GM12892 (cell line): ENCODE data around the gene APOL4.

Experiments
- DNase-seq: peaks from one replicate; pipeline ENCODE4 v3.0.0; 2011; ENCODE audit not compliant: insufficient read length
- FAIRE-seq: peaks from 2 replicates; lab custom pipeline; 2011; peaks lifted over from hg19 to GRCh38; lab: Jason Lieb, UNC
- POLR2A ChIP-seq: IDR thresholded peaks from 2 replicates; pipeline ENCODE4 v1.6.1; 2011; ENCODE audit warnings: low read depth, low read length, control low read depth
- POLR2AphosphoS5 ChIP-seq: IDR thresholded peaks from 2 replicates; pipeline ENCODE4 v1.6.1; 2011; ENCODE audit warnings: low read depth, low read length, control low read depth
- TAF1 ChIP-seq: IDR thresholded peaks from 2 replicates; pipeline ENCODE4 v1.6.1; 2011; ENCODE audit warnings: low read depth, mild to moderate bottlenecking, control low read depth, low read length, borderline replicate concordance

Gene APOL4

DNA sequence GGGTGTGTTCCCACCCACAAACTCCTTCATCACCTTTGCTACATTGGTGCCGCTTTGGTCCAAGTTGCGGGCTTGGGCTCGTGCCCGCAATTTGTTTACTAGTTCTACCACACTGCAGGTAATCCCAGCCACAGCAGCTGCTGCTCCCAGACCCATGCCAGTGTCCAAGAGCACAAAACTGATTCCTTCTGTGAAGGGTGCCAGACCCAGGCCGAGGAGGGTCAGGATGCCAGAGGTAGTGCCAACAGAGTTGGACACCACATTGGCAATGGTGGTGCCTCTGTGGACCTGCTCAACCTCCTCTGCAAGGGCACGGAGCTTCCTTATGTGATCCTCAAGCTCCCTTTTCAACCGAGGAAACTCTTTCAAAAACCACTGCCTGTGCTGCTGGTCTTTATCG lies 26.2 kb upstream of the APOL4 start:
- no peak for TF ChIP-seq POLR2AphosphoS5
- TF ChIP-seq TAF1 = no peak
- no peak for TF ChIP-seq POLR2A
- DNase-seq (no peak), FAIRE-seq (no peak)

DNA sequence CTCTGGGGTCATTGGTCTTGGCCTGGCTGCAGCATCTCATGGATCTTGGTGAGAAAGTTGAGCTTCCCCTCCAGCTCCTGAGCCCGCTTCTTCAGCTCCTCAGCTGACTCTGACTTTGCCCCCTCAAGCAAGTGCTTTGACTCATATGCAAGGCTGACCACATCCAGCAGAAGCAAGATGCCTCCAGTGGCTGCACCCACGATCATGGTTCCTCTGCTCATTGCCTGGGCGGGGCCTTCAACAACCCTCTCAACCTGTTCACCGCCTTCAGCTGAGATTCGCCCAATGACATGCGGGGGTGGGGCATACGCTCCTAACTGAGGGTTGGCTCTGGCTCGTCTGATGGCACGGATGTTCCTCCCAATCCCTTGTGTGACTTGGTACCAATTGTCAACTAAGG lies 25.8 kb upstream of the APOL4 start:
- FAIRE-seq (no peak), DNase-seq (no peak)
- no peak for TF ChIP-seq POLR2A
- TF ChIP-seq TAF1 = no peak
- no peak for TF ChIP-seq POLR2AphosphoS5

DNA sequence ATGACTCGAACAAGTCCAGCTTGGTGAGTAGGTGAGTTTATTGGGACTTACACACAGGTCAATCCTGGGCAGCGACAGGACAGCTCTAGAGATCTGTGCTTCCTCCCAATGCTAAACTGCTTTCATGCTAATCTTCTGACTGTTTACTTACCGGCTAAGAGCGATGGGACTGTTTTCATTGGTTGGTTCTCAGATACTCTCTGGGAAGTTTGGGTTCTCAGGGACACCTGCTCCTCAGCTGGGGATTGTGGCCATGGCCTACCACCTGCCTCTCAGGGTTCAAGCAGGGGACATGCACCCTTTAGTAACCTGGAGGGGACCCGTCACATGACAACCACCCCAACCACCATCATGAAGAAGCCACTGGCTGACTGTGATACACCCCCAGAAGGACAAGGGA lies 24.6 kb upstream of the APOL4 start:
- no peak for FAIRE-seq
- TF ChIP-seq POLR2A (no peak), POLR2AphosphoS5 (no peak), TAF1 (no peak)
- no peak for DNase-seq

DNA sequence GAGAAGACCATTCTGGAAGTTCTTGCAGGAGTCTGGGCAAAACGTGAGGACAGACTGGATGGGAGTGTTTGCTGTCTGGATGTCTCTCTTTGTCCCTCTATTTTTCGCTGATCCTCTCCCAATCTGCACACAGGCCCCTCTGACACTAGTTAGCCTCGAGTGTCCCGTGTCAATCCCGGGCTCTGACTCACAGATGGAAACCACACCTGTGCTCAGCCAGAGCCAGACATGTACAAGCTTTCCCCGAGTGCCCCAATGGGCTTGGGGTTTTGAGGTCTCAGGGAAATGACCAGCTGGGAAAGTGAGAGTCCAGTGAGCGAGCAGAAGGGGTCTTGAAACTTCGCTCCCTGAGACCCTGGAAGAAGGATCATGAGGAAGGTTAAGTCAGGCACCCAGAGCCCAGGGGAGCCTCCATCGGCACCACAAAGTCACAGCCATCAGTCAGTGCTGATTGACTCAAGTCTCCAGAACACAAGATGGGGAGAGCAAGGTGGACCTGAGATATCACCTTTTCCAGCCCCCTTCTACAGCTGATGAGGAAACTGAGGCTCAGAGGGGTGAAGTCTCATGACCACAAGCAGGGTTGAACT lies 23.8 kb upstream of the APOL4 start:
- TF ChIP-seq POLR2A (no peak), POLR2AphosphoS5 (no peak)
- FAIRE-seq (no peak), DNase-seq (no peak)

DNA sequence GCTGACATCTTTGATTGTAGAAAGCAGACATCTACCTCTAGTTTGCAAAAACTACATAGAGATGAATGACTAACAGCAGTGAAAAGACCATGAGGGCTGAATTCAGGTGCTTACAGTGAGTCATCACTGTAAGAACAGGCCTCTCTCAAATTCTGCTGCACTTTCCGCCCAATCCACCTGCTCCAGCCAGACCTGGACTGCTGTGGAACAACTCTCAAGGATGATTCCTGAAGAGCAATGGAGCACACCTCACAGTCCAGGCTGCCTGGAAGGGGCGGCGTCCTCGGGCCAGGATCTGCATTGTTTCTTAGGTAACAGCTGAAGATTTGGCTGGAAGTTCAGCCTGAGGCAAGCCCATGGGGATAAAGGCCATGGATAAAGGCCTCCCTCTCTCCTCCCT lies 22.6 kb upstream of the APOL4 start:
- FAIRE-seq (no peak), DNase-seq (no peak)
- TF ChIP-seq TAF1 (no peak), POLR2A (no peak), POLR2AphosphoS5 (no peak)

DNA sequence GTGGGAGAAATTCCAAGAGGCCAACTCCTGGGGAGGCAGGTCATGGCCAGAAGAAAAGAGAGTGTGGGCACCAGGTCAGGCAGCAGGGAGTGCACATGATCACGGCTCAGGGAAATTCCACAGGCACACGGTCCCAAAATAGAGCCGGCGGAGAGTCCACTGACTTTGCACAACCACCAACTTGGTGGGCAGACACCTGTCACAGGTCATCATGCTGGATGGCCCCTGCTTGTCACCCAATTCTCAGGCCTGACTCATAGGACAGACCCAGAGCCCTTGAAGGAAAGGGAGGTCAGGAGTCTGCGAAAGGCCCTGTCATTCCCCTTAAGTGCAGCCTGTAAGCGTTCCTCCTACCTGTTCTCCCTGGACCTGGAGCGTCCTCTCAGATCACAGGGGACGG lies 21.9 kb upstream of the APOL4 start:
- FAIRE-seq = no peak
- TF ChIP-seq POLR2A (no peak), TAF1 (no peak), POLR2AphosphoS5 (no peak)
- DNase-seq = no peak

DNA sequence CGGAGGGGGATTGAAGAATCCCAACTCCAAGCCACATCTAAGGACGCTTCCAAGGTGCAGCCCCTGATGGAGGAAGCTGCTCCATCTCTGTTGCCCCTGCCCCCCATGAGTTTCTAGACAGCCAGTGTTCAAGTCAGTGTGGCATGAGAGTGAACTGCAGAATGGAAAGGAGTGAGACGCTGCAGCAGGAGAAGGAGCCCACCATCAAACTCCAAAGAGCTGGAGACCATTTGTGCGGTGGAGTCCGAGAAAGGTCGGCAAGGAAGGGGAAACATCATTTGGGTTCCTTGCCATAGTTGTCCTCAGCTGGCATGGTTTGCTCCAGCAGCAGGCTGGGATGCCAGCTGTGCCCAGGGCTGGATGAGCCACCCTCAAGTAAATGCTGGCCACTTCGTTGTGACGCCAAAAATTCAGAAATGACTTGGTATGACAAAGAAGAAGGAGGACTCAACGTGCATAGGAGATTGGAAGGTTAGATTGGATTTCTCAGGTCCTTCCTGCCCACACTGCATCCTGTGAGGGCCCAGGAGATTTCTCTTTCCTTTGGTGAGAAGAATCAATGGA lies 21.4 kb upstream of the APOL4 start:
- DNase-seq (no peak), FAIRE-seq (no peak)
- no peak for TF ChIP-seq POLR2A

DNA sequence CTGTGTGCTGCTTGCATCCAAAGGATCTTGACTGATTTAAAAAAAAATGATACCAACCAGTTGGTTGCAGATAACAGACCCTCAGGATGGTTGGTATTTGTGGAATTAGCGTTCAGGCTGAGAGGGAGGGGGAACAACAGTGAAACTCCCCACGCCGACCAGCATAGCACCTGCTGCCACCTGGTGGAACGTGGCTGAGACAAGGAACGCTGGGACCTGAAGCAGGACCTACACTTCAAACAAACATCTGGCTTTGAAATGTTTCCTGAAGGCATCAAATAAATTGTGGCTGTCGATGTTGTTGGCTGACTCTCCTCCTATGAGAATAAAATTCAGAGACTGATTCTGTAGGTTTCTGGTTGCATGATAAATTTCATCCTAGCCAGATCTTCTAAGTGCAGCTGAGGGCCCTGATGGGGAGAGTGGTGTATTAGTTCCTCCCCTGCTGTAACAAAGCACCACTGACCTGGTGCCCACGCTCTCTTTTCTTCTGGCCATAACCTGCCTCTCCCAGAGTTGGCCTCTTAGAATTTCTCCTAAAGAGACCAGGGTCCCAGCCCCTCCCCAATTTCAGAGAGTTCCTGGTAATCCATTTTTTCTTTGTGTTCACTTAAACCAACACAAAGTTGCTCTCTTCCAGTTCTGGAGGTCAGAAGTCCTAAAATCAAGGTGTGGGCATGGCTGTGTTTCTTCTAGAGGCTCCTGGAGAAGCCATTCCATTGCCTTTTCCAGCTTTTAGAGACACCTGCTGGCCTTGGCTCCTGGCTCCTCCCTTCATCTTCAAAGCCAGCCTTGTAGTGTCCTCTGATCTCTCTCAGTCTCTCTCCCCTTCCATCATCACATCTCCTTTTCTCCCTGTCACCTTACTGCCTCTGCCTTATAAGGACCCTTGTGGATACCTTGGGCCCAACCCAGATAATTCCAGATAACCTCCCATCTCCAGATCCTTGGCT lies 20.5 kb upstream of the APOL4 start:
- peak; percentile 93 for FAIRE-seq
- TF ChIP-seq POLR2AphosphoS5 (no peak), POLR2A (no peak), TAF1 (no peak)
- DNase-seq = no peak

DNA sequence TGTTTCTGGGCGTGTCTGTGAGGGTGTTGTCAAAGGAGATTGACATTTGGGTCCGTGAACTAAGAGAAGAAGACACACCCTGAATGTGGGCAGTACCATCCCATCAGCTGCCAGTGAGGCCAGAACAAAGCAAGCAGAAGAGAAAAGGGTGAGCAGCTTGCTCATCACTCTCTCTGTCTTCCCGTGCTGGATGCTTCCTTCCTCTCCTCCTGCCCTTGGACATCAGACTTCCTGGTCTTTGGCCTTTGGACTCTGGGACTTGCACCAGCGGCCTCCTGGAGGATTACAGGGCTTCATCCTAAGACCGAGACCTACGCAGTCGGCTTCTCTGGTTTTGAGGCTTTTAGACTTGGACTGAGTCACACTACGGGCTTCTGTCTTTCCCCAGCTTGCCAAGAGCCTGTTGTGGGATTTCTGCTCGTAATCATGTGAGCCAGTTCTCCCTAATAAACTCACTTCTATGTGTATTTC lies 18.9 kb upstream of the APOL4 start:
- FAIRE-seq (no peak), DNase-seq (no peak)
- TF ChIP-seq TAF1 (no peak), POLR2A (no peak), POLR2AphosphoS5 (no peak)

DNA sequence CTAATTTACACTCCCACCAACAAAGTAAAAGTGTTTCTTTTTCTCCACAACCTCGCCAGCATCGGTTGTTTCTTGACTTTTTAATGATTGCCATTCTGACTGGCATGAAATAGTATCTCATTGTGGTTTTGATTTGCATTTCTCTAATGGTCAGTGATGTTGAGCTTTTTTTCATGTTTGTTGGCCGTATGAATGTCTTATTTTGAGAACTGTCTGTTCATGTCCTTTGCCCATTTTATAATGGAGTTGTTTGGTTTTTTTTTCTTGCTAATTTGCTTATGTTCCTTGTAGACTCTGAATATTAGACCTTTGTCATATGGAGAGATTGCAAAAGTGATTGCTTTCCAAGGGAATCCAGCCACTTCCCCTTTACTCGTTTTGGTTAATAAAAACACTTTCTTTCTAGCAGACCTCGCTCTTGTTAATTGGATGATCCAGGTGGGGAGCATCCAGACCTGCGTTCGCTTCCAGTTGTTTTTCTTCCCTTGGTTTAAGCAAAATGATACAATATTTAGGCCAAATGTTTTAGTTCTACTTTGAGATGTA lies 17.1 kb upstream of the APOL4 start:
- TF ChIP-seq TAF1 (no peak), POLR2AphosphoS5 (no peak), POLR2A (no peak)
- DNase-seq (no peak), FAIRE-seq (no peak)

DNA sequence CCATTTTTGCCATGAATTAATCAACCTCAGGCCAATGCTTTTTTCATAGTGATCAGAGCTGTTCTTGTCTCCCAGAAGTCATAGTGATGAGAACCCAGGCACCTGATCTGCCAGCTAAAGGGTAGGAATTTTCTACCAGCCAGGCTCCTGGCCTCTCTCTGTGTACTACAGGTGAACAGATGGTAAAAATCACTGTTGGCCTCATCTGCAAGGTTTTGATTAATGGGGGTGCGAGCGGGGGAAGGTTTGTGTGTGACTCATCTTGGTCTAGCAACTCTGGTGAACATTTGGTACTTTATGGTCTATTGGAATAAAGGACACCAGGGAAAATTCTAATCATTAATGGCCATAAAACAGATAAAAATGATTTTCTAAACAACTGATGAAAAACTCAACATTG lies 14.4 kb upstream of the APOL4 start:
- FAIRE-seq (no peak), DNase-seq (no peak)
- TF ChIP-seq TAF1 (no peak), POLR2A (no peak), POLR2AphosphoS5 (no peak)
